CD4-positive, alpha-beta T cell treated with Interleukin-15 for 1 hour (primary cell): ENCODE results near the gene KIAA1549.
"Not testable (repeated sequence)": the region's sequence is repeated elsewhere in the genome, so short reads cannot be mapped to it uniquely, and the experiment has no call there.

Experiments used
- DNase-seq: peaks from one replicate; pipeline ENCODE4 v3.0.0-alpha.2; 2020

The KIAA1549 gene

DNA sequence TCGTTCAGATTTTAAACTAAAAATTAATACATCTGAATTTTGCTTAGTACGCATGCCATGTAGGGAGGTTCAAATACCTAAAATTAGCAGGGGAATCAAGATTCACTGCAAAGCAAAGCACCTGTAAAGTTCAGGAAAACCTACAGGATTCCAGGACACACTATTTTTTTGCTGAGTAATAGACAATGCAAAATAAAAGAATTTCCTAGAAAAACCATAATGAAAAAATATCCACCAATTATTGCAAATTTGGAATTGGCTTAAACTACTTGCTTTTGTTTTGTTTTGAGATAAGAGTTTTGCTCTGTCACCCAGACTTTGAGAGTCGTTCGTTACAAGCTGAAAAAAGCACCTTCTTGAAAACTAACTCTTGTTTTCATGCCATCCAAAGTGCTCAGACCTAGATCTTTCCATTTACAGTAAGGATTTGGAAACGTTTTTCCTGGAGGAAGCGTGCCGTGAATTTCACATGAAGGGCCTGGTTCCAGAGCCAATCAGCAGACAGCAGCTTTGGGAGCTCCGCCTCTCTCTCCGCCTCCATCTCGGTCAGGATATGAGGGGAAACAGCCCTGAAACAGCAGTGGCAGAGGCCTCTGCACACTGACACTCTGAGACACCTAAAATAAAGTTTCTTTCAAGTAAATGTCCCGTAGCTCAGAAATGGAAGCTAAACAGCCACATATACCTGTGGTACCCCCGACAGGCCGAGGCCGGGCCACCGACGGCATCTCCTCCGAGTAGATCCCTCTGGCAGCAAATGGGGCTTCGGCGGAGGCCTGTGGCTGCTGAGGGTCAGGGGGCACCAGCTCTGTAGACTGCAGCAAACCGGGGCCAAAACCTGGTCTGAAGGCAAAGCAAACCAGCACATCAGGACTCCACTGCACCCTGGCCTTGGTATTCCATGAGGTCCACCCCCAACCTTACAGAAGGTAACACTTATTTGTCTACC is 137.3 kb downstream of the KIAA1549 start:
- DNase-seq = no peak

GRCh38 chr7:138842111-138842510 is 139.1 kb downstream of the KIAA1549 start:
- DNase-seq = no peak

- DNase-seq = no peak
These were observed 143.0 kb downstream of the KIAA1549 start for GRCh38 chr7:138838166-138838565.

GRCh38 chr7:138837627-138838026 is 143.6 kb downstream of the KIAA1549 start:
- no peak for DNase-seq

GRCh38 chr7:138835087-138835486 is 146.1 kb downstream of the KIAA1549 start:
- no peak for DNase-seq

GRCh38 chr7:138834583-138834982 is 146.6 kb downstream of the KIAA1549 start:
- no peak for DNase-seq

GRCh38 chr7:138833596-138833995 is 147.6 kb downstream of the KIAA1549 start:
- no peak for DNase-seq

DNA sequence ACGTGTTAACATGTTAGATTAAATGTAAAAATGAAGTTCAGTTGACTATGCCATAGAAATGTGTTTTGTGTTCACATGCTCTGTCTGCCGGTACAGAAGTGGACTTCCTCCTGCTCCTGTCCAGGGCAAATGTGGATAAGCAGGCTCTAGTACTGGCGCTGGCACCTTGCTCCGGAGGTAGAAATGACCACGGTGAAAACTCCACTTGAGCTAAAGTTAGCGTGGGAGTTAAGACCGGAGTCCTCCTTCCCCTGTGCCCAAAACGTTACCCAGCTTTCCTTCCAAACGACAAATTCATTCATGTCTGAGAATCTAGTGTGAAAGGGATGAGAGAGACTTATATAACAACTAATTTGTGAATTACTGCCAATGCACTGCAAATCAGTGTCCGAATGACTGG is 148.2 kb downstream of the KIAA1549 start:
- no peak for DNase-seq

GRCh38 chr7:138829335-138829734 is 151.9 kb downstream of the KIAA1549 start:
- no peak for DNase-seq

DNA sequence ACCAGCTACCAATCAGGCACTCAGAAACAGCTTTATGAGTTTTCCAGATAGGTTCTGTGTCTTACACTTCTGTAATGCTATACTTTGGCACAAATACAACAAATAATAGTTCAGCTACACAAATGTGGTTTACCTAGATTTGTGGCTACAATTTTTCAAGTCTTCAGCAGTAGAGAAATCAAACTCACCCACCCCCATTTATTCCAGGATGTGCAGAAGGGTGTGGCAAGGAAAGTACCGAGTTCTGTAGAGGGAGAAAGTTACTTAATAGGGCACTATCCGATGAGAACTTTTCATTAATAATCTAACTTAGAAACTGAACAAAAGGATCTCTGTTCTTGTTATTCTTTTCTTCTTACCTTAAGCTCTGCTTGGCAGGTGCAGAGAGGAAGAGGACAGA is 152.9 kb downstream of the KIAA1549 start:
- no peak for DNase-seq

DNA sequence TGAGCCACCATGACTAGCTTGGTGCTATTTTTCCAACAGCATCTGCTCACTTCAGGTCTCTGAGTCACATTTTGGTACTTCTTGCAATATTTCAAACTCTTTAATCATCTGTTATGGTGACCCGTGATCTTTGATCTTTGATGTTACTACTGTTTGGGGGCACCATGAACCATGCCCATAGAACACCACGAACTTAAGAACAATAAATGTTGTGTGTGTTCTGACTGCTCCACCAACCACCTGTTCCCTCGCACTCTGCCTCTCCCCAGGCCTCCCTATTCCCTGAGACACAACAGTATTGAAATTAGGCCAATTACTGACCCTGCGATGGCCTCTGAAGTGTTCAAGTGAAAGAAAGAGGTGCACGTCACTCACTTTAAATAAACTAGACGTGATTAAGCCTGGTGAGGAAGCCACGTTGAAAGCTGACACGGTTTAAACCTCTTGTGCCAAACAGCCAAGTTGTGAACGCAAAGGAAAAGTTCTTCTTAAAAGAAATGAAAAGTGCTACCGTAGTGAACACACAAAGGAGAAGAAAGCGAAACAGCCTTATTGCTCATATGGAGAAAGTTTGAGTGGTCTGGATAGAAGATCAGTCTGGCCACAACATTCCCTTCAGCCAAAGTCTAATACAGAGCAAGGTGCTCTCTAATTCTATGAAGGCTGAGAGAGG is 156.0 kb downstream of the KIAA1549 start:
- DNase-seq = no peak

- no peak for DNase-seq
These were observed 158.2 kb downstream of the KIAA1549 start for GRCh38 chr7:138822867-138823535.

DNA sequence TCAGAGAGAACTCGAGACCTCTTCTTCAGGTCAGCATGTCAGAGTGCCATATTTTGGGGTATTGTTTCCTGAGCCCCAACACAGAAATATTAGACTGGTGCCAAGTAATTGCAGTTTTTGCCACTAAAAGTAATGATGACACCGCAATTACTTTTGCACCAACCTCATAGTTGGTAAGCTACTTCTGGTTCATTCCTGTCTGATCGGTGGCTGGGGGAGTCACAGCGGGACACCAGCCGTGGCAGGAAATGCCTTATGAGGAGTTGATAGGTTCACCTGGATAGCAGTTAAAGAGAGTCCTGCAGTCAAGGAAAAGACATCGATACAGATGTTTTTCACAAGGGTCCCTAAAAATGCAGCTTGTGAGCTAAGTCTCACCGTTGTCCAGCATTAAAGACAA is 159.3 kb downstream of the KIAA1549 start:
- DNase-seq = no peak

DNA sequence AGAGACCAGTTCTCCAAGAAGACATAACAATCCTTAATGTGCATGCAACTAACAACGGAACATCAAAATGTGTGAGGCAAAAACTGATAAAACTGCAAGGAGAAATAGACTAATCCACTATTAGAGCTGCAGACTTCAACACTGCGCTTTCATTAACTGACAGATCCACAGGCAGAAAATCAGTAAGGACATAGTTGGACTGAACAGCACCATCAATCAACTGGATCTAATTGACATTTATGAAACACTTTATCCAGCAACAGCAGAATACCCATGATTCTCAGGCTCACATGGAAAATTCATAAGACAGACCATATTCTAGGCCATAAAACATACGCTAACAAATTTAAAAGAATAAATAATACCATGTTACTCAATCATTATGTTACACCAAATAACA is 161.6 kb downstream of the KIAA1549 start:
- no peak for DNase-seq

DNA sequence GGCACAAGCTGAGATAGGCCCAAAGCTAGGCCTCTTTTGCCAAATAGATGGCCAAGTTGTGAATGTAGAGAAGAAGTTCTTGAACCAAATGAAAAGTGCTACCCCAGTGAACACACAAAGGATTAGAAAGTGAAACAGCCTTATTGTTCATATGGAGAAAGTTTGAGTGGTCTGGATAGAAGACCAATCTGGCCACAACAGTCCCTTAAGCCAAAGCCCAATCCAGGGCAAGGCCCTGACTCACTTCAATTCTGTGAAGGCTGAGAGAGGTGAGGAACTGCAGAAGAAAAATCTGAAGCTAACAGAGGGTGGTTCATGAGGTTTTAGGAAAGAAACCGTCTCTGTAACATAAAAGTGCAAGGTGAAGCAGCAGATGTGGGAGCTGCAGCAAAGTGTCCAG is 164.5 kb downstream of the KIAA1549 start:
- no peak for DNase-seq

GRCh38 chr7:138814816-138815332 is 166.3 kb downstream of the KIAA1549 start:
- no peak for DNase-seq

DNA sequence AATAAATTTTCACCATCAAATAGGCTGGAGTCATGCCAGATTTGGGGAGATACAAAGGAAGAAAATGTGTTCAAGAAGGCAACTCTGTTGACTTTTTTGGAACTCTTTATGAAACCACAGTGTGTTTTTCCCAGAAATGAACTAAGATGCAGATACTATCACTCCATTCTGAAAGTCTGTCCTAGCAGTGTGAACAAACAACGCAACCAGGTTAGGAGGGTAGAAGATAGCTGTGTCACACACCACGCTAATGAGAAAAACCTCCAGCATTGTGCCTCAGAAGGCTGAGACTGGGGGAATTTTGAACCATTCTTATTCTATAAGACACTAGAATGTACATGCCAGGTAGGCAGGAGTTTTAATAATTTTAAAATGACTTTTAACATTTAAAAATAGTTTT is 167.2 kb downstream of the KIAA1549 start:
- DNase-seq = no peak

GRCh38 chr7:138811327-138811726 is 169.9 kb downstream of the KIAA1549 start:
- DNase-seq = not testable (repeated sequence)

DNA sequence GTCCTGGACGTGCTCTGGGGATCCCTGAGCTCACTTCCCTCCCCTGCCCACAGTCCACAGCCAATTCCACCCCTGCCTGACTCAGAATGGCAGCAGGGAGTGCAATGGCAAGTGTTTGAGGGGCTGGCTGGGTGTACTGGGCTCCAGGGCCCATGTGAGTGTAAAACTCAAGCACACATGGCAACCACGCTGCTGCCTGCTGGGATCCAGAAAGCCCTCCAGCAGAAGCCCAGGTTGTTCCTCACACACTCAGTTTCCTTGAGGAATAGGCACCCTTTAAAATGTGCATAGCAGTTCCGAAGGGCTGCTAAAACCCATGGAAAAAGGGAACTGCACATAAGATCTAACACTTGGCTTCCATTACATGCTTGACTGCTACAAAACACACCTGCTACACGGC is 171.8 kb downstream of the KIAA1549 start:
- no peak for DNase-seq

GRCh38 chr7:138804618-138805017 is 176.6 kb downstream of the KIAA1549 start:
- no peak for DNase-seq

DNA sequence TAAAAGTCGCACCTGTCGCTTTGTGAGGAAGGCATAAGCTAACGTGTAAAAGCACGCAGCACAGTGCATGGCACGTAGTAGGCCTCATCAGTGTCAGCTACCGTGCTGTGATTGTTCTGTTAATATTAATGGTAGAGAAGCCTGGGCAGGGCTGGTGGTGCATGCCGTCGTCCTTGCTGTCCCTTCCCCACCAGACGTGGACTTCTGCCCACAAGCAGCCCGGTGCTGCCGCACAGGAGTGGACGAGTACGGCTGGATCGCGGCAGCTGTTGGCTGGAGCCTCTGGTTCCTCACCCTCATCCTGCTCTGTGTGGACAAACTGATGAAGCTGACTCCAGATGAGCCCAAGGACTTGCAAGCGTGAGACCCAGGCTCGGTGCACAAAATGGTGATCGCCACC is 178.5 kb downstream of the KIAA1549 start:
- no peak for DNase-seq

GRCh38 chr7:138801256-138801655 is 179.9 kb downstream of the KIAA1549 start:
- DNase-seq = no peak

DNA sequence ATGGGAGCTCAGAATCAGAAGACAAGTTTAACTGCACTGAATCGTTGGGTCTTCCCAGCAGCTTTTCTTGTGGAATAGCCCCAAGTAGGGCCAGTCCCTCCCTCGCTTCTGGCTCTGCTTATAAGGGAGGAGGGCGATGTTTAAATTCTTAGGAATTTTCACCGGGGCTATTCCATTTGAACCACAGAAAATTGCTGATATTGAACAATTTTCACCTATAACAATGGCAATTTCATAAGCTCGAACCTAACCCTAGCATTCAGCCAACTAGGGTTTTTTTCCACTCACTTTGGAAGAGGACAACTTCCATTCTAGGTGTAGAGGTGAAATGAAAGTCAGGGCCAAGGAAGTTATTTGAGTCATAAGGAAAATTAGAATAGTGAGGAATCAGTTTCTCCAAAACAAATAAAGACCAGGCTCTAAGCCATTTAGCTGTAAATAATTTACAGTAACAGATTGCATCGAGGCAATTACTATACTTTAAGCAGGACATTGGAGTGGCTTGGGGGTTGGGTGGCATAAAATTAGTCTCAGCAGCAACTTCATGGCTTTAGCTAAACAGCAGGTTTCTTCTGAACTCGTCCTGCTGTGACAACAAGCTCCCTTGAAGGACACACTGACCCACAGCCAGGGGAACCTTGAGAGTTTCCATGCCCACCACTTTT is 181.7 kb downstream of the KIAA1549 start:
- DNase-seq = no peak
